AG09309 (cell line): ENCODE data around the gene LYRM4.

Source experiments
- DNase-seq: peaks from one replicate; pipeline ENCODE4 v3.0.0-alpha.2; 2010; ENCODE audit warnings: low read depth
- H3K4me3 ChIP-seq: 2 replicates; pipeline ENCODE4 v1.5.1; 2011; ENCODE audit warnings: mild to moderate bottlenecking, low read depth, low read length, moderate library complexity; ENCODE audit not compliant: control insufficient read depth
- TF ChIP-seq, protein P1 (sequence below): IDR thresholded peaks from 2 replicates; pipeline ENCODE4 v1.5.1; 2011; ENCODE audit warnings: mild to moderate bottlenecking, low read depth, low read length, inconsistent platforms; ENCODE audit not compliant: insufficient read depth, control insufficient read depth; ENCODE audit errors: missing control alignments

Gene LYRM4

DNA sequence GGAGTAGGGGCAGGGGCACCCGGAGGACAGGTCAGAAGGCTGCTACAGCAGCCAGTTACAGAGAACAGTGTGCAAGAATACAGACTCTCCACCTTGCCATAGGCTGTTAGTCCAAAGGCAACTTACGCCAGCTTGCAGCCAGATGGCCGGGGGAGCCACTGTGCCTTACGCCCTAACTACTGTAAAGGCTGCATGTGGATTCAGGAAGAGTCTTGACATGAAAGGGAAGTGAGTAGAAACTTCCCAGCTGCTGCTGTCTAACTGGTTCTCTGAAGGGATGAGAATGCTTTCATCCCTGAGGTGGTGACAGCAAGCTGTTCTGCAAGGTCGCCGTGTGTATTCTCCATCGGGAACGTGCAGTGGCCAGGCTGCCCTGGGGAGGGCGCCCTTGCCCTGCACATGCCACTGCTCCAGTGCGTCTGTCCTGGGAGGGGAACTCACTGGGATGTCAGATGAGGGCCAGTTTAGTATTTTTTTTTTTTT, 46.1 kb downstream of the LYRM4 start:
- H3K4me3 ChIP-seq = no peak overlapping the region
- TF ChIP-seq, protein P1, sequence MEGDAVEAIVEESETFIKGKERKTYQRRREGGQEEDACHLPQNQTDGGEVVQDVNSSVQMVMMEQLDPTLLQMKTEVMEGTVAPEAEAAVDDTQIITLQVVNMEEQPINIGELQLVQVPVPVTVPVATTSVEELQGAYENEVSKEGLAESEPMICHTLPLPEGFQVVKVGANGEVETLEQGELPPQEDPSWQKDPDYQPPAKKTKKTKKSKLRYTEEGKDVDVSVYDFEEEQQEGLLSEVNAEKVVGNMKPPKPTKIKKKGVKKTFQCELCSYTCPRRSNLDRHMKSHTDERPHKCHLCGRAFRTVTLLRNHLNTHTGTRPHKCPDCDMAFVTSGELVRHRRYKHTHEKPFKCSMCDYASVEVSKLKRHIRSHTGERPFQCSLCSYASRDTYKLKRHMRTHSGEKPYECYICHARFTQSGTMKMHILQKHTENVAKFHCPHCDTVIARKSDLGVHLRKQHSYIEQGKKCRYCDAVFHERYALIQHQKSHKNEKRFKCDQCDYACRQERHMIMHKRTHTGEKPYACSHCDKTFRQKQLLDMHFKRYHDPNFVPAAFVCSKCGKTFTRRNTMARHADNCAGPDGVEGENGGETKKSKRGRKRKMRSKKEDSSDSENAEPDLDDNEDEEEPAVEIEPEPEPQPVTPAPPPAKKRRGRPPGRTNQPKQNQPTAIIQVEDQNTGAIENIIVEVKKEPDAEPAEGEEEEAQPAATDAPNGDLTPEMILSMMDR = peak; percentile 49
- DNase-seq = no peak

DNA sequence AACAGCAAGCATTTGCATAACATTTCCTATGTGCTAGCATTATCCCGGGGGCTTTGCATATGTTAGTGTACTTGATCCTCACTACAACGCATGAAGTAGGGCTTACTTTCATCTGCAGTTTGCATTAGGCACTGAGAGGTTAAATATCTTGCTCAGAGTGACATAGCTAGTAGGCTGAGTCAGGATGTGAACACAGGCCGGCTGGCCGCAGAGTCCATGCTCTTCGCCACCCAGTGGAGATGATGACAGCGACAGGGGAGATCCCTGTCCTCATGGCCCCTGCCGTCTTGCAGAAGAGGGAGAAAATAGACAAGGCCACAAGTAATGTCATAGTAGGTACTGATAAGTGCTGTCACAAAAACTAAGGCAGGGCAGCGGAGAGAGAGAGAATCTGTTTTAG, 46.9 kb downstream of the LYRM4 start:
- no peak for DNase-seq
- no peak overlapping the region for H3K4me3 ChIP-seq
- TF ChIP-seq, protein P1 = peak; percentile 33

DNA sequence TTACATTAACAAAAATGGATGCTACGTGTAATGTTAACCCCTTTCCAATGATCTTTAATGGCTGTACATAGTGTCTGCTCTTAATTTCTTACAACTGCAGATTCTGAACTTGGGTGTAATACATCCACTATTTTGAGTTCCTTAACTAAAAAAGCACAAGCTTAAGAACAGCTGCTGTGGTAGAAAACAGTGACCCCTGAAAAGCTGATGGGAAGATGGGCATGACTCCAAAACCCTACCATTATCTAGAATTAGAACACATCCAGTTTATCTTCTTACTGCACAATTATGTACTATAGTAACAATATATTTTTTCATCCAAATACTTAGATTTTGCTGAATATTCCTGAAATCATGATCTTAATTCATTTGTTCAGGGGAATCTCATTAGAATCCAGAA, 49.3 kb downstream of the LYRM4 start:
- TF ChIP-seq, protein P1 = no peak
- DNase-seq = no peak

DNA sequence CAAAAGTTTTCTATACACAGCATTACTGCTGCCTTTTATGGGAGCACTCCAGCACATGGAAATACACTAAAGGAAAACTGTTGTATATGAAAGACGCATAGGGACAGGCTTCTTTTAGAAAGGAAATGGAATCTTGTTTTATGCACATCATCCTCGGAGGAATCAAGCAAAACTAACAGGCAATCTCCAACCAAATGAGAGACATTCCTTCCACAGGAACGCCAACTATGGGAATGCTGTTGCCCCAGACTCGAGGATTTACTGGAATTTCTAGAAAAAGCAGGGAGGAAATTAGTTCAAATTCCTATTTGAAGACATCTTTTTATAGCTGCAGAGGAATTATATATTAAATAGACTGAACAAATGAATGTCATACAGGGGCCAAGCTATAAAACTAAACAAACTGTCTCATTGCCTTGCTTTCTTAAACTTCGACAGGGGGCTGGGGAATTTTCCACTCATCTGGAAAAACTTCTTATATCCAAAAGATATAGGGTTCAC, 52.2 kb downstream of the LYRM4 start:
- TF ChIP-seq, protein P1 = no peak
- peak; percentile 47 for DNase-seq

More for the DNA sequence above, 49.3 kb downstream of the LYRM4 start:
- H3K4me3 ChIP-seq = no peak overlapping the region

DNA sequence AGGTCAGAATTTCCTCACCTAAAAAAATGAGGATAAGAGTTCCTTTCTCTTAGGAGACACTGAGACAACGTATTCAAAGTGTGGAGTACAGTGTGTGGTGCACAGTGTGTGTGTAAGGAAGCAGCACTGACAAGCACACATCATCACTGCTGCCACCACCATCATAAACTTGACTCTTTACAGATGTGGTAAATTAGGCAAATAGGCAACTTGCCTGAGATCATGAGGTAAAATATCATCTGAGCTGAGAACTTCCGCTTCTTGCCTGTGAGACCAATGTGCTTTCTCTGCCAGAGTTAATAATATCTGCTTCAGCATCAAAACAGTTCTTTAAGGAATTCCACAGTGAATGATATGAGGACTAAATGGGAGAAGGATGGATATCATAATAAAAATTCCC, 52.7 kb downstream of the LYRM4 start:
- TF ChIP-seq, protein P1 = no peak
- peak; percentile 84 for DNase-seq
- no peak overlapping the region for H3K4me3 ChIP-seq

More for the DNA sequence above, 52.2 kb downstream of the LYRM4 start:
- no peak overlapping the region for H3K4me3 ChIP-seq

DNA sequence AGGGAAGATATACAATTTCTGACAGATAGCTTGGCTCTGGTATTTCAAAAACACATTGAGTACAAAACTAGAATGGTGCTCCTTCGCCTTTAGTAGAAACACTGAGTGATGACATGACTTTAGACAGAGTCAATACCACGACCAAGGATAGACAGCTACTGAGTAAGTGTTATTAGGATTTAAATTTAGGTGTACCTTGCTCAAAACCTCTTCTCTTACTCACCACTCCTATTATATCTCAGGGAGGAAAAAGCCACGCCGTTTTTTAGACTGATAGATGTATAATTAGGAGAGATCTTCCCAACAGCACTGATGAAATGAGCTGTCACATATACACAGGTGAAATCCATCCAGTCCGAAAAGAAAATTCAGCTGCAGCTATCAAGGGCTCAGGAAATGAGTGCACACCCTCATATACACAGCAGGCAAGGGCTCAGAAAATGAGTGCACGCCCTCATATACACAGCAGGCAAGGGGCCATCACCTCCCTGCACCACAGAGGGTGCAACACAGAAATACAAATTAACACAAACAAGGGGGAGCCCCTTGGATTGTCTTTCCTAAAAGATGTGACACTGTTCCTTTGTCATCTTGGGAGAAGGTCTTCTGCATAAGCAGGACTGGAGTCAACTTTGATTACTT, 53.7 kb downstream of the LYRM4 start:
- H3K4me3 ChIP-seq = no peak overlapping the region
- no peak for DNase-seq
- TF ChIP-seq, protein P1 = no peak
